GM12865 (cell line): ENCODE measurements around the gene KRT26.

Experiments
- DNase-seq: peaks from one replicate; pipeline ENCODE4 v3.0.0; 2010; ENCODE audit warnings: low read depth
- H3K4me3 ChIP-seq: 2 replicates; pipeline ENCODE4 v1.5.1; 2011; ENCODE audit warnings: mild to moderate bottlenecking, low read depth, low read length, control low read depth
- CTCF ChIP-seq: IDR thresholded peaks from 2 replicates; pipeline ENCODE4 v1.5.1; 2011; ENCODE audit warnings: low read length, control low read depth, low read depth, inconsistent platforms; ENCODE audit not compliant: insufficient read depth; ENCODE audit errors: missing control alignments

Gene KRT26

GRCh38 chr17:40809721-40810421 lies 37.9 kb upstream of the KRT26 start:
- H3K4me3 ChIP-seq = no peak overlapping the region

GRCh38 chr17:40806131-40806530 lies 34.1 kb upstream of the KRT26 start:
- no peak for TF ChIP-seq CTCF
- DNase-seq = no peak
- no peak overlapping the region for H3K4me3 ChIP-seq

More at GRCh38 chr17:40809721-40810421, 37.9 kb upstream of the KRT26 start:
- TF ChIP-seq CTCF = no peak
- DNase-seq = no peak

- no peak overlapping the region for H3K4me3 ChIP-seq
- peak; percentile 70 for DNase-seq
- TF ChIP-seq CTCF = peak; percentile 86
Measured at GRCh38 chr17:40803617-40804082, 31.6 kb upstream of the KRT26 start.

GRCh38 chr17:40801157-40801556 lies 29.2 kb upstream of the KRT26 start:
- TF ChIP-seq CTCF = no peak
- no peak overlapping the region for H3K4me3 ChIP-seq
- DNase-seq = no peak

- H3K4me3 ChIP-seq = no peak overlapping the region
- TF ChIP-seq CTCF = no peak
- no peak for DNase-seq
Measured at GRCh38 chr17:40800381-40800780, 28.4 kb upstream of the KRT26 start.

GRCh38 chr17:40799859-40800258 lies 27.9 kb upstream of the KRT26 start, which contains the start of gene KRT28:
Gene KRT28, minus strand, starts transcription at chr17:40799959. Its CDS starts 66 bp downstream, at chr17:40799893.
- H3K4me3 ChIP-seq = no peak within 1 kb of the TSS
- TF ChIP-seq CTCF = no peak
- DNase-seq = no peak

- no peak for TF ChIP-seq CTCF
- no peak for DNase-seq
- H3K4me3 ChIP-seq = no peak overlapping the region
Measured at GRCh38 chr17:40796846-40797245, 24.8 kb upstream of the KRT26 start.
